SHP77 treated with DMSO at 0.1 percent for 48 hours (cell line): ENCODE results near the gene NAA80.
"Not testable (repeated sequence)": the region's sequence is repeated elsewhere in the genome, so short reads cannot be mapped to it uniquely, and the experiment has no call there.

Experiments
- DNase-seq: peaks from one replicate; lab custom pipeline; 2025; lab: John Stamatoyannopoulos, UW

Gene NAA80

DNA sequence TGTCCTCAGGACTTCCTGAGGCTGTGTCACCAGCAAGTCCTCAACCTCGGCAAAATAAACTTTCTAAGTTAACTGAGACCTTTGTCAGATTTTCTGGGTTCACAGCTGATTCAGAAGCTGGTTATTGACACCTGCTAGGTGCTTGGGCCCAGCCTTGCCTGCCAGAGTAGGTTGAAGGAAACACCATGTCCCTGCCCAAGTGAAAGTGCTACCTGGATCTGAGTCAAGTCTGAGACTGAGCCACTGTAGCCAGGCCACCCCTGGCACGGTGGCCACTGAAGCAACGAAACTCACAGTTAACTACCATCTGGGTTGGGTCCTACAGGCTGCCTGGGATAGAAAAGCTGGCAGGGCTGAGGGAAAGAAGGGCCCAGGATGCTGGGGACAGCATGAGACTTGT, 15.1 kb upstream of the NAA80 start:
- DNase-seq: no peak

DNA sequence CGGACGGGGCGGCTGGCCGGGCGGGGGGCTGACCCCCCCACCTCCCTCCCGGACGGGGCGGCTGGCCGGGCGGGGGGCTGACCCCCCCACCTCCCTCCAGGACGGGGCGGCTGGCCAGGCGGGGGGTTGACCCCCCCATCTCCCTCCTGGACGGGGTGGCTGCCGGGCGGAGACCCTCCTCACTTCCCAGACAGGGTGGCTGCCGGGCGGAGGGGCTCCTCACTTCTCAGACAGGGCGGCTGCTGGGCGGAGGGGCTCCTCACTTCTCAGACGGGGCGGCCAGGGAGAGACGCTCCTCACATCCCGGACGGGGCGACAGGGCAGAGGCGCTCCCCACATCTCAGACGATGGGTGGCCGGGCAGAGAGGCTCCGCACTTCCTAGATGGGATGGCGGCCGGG, 12.8 kb upstream of the NAA80 start:
- DNase-seq: not testable (repeated sequence)

DNA sequence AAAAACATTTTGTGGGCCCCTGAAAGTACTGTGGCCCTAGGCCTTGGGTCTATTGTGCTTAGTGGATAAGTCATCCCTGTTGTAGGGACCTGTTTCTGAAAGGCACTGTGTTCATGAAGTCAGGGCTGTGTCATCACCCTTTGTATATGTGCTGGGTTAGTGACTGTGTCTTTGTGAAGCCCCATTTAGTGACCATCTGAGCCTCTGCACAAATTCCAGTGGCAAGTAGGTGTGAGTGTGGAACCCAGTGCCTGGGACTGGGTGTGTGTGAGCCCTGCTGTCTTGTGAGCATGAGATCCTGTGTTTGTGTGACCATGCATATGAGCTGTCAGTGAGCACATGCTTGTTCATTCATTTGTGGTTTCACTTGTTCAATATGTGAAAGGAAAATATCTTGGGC, 5.4 kb upstream of the NAA80 start:
- DNase-seq: no peak

DNA sequence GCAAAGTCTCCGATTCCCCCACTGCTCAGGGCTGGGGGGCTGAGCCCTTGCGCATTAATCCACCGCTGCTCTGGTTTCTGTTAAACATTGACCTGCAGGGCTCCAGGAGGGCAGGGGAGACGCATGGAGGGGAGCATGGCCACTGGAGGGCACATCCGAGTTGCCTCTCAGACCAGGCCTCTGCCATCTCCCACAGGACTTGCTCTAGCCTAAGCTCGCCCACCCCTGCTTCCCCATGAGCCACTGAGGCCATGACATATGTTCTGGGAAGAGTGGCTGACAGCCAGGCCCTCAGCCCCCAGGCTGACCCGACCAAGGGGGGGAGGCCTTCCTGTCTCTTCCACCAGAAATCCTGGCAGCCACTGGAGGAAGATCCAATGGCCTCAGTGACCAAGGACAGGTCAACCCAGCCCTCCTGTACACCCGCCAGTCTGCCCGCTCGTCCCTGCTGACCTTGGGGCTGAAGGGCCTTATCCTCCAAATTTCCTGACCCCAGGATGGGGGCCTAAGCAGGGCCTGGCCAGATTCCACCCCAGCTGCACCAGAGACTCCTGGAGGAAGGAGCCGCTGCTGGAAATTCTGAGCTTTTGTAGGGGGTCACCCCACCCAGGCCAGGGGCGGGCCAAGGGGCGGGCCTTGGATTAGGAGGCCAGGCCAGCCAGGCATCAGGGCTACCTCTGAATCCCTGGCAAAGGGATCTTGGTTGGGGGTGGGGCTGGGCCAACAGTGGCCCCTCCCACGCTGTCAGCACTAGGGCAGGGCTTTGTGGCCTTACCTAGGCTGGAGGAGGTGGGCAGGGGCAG, 4.0 kb upstream of the NAA80 start, which contains the start of gene HYAL1:
Gene HYAL1, minus strand, starts transcription at position 562 of the 803 bp plus-strand sequence. CDS start 618 bp downstream, outside the sequence.
- DNase-seq: no peak

DNA sequence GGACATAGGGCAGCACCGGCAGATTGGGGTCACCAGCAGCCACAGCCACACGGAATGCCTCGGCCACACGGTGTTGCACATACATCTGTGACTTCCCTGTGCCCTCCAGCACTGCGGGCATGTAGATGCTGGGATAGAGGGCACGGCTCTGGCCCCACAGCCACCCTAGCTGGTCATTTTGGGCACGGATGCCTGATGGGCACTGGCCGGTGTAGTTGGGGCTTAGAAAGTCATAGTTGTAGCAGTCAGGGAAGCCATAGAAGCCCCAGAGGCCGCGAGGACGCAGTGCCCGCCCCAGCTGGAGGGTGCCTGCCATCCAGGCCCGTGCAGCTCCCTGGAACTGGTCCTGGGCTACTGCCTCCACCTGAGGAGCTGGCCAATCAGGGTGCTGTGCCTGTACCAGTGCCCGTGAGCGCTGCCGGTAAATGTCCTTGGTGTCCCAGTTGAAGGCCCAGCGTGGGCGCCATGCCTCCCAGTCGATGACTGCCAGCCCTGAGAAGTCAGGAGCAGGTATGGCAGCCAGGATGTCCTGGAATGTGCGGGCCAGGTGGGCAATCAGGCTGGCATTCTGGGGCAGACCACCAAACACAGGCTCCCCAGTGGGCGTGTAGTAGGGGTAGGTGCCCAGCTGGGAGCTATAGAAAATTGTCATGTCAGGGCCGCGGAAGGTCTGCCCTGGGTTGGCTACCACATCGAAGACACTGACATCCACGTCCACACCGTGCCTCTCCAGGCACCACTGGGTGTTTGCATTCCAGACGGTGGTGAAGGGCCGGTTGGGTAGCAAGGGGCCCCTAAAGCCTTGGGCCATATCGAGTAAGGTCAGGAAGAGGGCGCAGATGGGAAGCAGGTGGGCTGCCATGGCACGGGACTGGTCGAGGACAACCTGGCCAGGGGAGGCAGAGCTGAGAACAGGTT, 3.1 kb upstream of the NAA80 start:
- DNase-seq: no peak

GRCh38 chr3:50300681-50301254, 1.6 kb upstream of the NAA80 start:
- DNase-seq: no peak

DNA sequence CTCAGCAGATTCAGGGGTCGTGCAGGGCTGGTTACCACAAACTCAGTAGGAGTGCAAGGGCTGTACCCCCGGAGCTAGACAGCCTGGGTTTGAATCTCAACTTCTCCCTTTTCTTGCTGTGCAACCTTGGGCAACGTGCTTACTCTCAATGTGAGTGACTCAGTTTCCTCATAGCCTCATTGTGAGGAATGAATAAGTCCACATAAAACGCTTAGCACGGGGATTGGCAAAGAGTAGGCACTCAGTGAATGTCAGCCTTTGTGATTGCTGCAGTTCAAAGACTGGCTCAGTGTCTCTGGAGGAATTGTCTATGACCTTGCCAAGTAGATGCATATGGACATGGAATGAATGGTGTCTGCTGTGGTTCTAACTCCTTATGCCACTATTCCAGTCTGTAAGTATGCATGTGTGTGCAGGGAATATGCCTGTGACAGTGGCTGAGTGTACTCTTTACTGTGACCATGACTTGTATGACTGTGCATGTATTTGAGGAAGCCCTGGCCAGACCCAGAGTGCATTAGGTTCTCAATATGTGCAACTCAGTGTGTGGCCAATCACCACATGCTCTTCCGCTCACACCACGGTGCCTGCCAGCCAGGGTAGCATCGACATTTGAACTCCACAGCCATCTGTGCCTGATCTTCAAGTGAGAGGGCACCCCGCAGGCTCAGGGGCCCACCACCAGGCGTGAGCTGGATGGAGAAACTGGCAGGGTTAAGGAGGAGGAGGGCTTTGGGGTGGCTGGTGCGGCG, 900 bp upstream of the NAA80 start:
- no peak for DNase-seq

GRCh38 chr3:50299638-50299928, 378 bp upstream of the NAA80 start:
- DNase-seq: no peak

DNA sequence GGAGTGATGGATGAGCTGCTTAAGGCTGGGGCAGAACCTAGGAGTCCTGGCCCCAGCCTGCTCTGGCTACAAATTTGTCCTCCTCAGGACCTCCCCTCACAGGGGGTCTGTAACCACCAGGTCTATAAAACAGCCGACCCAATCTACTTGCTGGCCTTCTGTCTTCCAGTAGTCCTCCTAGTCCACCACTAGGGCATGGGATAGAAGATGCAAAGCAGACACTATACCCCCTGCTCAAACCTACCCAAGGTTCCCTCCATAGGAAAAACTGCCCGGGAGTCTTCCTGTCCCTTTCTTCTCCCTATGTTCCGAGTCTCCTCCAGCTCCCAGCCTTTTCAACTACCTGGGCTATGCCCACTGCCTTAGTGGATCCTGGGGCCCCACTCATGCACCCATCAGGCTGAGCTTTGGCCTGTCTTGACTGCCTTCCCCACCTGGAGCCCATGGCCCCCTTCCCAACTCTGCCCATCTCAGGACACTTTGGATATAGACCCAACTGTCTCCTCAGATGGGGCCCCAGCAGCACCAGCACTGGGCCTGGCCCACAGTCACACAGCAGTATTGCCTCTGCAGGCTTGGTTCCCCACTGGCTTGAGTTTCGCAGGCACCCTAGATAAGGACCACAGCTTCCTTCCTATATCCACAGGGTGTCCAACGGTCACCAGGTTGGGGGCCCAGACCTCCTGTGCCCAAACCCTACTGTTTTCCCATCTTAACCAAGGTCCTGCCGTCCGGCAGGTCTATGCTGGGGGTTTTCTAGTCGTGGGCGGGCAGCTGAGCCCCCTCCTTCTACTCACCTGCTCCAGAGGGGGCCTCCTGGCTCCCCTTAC, 1.1 kb downstream of the NAA80 start:
- DNase-seq: no peak

- DNase-seq: no peak
These were observed 1.8 kb downstream of the NAA80 start for GRCh38 chr3:50297384-50297775.

DNA sequence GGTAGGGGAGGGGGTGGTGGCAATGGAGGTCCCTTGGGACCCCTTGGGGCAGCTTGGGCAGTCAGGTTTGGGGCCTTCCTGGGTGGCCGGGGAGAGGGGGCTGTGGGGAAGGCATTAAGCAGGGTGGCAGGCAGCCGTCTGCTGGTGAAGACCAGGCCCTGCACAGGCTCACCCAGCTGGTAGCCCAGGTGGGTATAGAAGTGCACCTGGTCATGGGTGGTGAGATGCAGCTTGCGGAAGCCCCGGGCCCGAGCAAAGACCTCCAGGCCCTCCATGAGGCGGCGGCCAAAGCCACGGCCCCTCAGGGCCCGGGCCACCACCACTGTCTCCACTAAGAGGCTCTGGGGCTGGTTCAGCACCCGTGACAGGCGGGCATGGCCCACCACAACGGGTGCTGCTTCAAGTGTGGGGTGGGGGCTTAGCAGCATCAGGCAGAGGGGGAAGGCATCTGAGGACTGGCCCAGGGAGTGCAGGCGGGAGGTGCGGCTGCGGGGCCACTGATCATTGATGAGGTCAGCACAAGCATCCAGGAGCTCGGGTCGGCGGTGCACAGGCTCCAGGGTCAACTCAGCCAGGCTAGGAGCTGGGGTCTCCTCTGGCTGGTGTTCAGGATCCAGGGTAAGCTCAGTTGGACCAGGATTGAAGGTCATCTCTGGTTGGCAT, 2.4 kb downstream of the NAA80 start:
- no peak for DNase-seq

- no peak for DNase-seq
These were observed 3.4 kb downstream of the NAA80 start for GRCh38 chr3:50295553-50296431.

DNA sequence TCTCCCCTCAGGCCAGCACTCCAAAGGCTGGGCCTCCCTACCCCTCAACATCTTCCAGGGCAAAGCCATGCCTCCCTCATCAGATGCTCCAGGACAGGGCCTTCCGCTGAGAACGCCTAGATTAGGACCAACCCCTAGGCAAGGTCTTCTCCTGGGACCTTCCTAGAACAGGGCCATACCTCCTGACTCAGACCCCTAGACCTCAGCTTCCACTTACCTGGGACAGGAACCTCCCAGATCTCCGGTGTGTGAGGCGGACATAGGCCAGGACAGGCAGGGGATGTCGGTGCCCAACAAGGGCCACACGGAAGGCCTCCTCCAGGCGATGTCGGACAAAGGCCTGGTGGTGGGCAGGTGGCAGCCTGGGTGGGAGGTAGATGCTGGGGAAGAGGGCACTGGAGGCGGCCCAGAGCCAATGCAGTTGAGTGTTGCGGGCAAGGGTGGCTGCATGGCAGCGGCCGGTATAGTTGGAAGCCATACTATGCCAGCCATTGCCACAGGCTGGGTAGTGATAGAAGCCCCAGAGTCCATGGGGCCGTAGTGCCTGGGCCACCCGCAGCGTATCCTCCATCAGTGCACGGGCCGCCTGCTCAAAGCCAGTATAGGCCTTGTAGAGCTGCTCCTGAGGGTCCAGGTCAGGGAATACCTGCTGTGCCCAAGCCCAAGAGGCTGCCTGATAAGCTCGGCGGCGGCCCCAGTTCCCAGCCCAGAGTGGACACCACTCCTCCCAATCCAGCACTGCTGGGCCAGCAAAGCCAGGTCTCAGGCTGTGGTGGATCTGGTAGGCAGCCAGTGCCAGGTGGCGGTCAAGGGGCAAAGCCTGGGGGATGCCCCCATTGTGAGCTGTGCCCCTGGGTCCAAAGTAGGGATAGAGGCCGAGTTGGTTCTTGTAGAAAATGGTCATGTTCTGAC, 4.5 kb downstream of the NAA80 start:
- DNase-seq: no peak

GRCh38 chr3:50294089-50294488, 5.1 kb downstream of the NAA80 start:
- no peak for DNase-seq

DNA sequence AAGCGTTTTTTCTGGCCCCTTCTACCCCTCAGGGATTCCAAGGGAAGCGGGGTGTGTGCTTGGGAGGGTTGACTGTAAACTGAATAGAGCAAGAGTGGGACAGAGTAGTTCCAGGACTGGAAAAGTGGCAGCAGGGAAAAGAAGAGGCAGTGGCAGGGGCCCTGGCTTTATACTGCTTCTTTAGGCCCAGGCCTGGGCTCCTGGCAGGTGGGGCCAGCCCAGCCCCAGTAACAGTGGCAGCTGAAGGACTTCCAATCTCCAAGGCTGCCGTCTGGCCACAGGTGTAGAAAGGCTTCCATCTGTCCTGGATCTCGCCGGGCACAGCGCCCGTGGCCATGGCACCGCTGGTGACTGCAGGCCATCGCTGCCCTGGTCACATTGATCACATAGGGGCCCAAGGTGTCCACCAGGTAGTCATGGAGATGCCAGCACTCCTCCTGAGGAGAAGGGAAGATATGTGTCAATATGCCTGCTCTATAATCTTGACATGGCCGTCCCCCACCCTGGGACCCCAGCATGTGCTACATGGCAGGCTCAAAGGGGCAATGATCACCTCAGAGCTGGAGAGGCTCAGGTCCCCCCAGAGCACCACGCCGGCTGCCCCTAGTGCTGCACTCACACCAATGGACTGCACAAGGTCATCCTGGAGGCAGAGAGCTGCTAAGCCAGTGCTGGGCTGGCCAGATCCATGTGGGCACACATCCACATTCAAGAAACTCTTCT, 6.0 kb downstream of the NAA80 start:
- DNase-seq: no peak

- DNase-seq: peak; percentile 90
These were observed 6.8 kb downstream of the NAA80 start, which contains the start of gene IFRD2 for GRCh38 chr3:50292159-50293078. Gene IFRD2 (minus strand): TSS chr3:50292429. CDS start chr3:50292274, 155 bp downstream.
